HFFc6 (cell line): Measurements from ENCODE around the gene CDC42BPA. TPM values are rescaled to one million over a fixed set of nuclear protein-coding genes. Genes with fewer than 3 reads are reported as not detected.

Experiments
- DNase-seq: peaks from one replicate; pipeline ENCODE4 v3.0.0-alpha.2; 2018
- H3K27ac Mint-ChIP-seq: 2 replicates; pipeline ENCODE4 v1.8.0; 2020; ENCODE audit warnings: mild to moderate bottlenecking, mixed read lengths
- H3K27me3 Mint-ChIP-seq: 2 replicates; pipeline ENCODE4 v1.8.0; 2021; ENCODE audit warnings: mild to moderate bottlenecking, moderate library complexity, mixed read lengths; ENCODE audit not compliant: insufficient read depth
- H3K36me3 Mint-ChIP-seq: 2 replicates; pipeline ENCODE4 v1.8.0; 2021; ENCODE audit warnings: low read depth, mixed read lengths
- H3K4me1 Mint-ChIP-seq: 2 replicates; pipeline ENCODE4 v1.8.0; 2020; ENCODE audit warnings: low read depth, mixed read lengths
- H3K4me3 Mint-ChIP-seq: 2 replicates; pipeline ENCODE4 v1.8.0; 2020; ENCODE audit warnings: mild to moderate bottlenecking, moderate library complexity, mixed read lengths
- H3K9me3 Mint-ChIP-seq: 2 replicates; pipeline ENCODE4 v1.8.0; 2020; ENCODE audit warnings: mild to moderate bottlenecking, mixed read lengths
- total RNA-seq, 6 experiments: library from RNA; stranded (reverse); fragmentation: NEBNext Ultra II Directional; extraction: Animal tissue kit (Norgen Biotek cat#: 25700); gene quantifications; 2 replicates in 1 of 6; 3 replicates in 5 of 6; pipeline ENCODE4 v1.2.3, GENCODE V29; 2021
- TF ChIP-seq, protein P1 (sequence below): fragments of 200-600 bp; sonication (generic); IDR thresholded peaks from 2 replicates; pipeline ENCODE4 v1.5.0; 2021; ENCODE audit warnings: antibody characterized with exemption, mild to moderate bottlenecking

CDC42BPA gene
- total RNA-seq, 6 experiments from 2014 or later: 32.8 to 37.8 (median 35.8) TPM

DNA sequence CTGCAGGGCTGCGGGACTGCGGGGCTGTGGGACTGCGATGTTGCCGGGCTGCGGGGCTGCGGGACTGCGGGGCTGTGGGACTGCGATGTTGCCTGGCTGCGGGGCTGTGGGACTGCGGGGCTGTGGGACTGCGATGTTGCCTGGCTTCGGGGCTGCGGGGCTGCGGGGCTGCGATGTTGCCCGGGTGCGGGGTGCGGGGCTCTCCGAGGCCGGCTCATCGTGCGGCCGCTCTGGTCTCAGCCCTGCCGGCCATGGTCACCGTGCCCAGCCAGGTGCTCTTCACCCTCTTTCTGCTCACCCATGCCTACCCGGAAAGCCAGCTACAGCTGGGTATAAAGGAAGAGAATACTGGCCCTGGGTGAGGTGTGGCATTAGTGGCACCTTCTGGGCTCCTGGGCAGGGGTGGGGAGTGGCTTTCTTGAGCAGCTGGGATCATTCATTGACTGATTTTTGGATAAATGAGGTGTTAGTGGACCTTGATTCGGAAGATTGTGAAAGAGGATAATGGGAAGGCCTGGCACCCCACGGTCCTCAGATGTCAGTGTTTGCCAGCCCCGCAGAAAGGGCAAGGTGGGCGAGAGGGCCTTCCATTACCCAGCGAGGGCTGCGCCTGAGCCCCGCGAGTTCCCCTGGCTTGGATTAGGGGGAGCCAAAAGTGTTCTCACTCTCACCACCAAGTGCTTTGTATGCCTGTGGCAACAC, 341.9 kb downstream of the CDC42BPA start:
- TF ChIP-seq, protein P1, sequence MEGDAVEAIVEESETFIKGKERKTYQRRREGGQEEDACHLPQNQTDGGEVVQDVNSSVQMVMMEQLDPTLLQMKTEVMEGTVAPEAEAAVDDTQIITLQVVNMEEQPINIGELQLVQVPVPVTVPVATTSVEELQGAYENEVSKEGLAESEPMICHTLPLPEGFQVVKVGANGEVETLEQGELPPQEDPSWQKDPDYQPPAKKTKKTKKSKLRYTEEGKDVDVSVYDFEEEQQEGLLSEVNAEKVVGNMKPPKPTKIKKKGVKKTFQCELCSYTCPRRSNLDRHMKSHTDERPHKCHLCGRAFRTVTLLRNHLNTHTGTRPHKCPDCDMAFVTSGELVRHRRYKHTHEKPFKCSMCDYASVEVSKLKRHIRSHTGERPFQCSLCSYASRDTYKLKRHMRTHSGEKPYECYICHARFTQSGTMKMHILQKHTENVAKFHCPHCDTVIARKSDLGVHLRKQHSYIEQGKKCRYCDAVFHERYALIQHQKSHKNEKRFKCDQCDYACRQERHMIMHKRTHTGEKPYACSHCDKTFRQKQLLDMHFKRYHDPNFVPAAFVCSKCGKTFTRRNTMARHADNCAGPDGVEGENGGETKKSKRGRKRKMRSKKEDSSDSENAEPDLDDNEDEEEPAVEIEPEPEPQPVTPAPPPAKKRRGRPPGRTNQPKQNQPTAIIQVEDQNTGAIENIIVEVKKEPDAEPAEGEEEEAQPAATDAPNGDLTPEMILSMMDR: no peak
- peaks cover 8% of the 10 kb centered on the region for H3K36me3 Mint-ChIP-seq
- H3K9me3 Mint-ChIP-seq: peaks cover 7% of the 10 kb centered on the region
- H3K4me1 Mint-ChIP-seq: peaks cover 12% of the 10 kb centered on the region
- no peak overlapping the region for H3K27ac Mint-ChIP-seq
- DNase-seq: no peak
- H3K27me3 Mint-ChIP-seq: peaks cover 2% of the 10 kb centered on the region; the same call in 1 of the 2 replicates
- no peak overlapping the region for H3K4me3 Mint-ChIP-seq

DNA sequence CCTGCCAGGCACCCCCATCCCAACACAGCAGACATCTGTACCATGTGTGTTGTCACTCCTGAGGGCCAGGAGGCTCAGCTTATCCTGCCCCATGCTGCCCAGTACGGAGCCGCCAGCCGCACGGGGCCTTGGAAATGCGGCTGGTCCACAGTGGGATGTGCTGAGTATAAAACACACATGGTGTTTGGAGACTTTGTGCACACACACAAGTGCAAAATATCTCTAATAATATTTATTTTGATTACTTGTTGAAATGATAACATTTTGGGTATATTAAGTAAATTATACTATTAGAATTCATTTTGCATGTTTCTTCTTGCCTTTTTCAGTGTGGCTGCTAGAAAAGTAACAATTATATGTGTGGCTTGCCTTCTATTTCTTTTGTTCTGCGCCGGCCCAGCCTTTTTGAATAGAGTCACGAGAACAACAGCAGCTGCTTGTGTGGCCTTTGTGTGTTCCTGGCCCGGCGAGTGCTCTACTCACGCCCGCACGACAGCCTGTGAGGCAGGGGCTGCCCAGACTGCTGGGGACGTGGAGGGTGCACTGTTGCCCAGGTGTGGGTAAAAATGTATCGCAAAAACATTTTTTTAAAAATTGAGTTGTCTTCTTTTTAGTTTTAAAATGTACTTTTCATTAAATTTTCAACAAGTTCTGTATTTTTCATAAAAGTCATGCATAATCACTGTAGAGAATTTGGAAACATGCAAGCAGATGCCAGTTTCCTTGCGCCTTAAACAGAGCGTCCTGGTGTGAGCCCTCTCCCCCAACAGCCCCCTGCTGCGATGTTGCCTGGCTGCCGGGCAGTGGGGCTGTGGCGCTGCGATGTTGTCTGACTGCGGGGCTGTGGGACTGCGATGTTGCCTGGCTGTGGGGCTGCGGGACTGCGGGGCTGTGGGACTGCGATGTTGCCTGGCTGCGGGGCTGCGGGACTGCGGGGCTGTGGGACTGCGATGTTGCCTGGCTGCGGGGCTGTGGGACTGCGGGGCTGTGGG, 342.7 kb downstream of the CDC42BPA start:
- TF ChIP-seq, protein P1: no peak
- Mint-ChIP-seq H3K27me3 (peaks cover 2% of the 10 kb centered on the region; the same call in 1 of the 2 replicates), H3K9me3 (peaks cover 7% of the 10 kb centered on the region), H3K4me3 (no peak overlapping the region), H3K4me1 (peaks cover 12% of the 10 kb centered on the region), H3K36me3 (peaks cover 8% of the 10 kb centered on the region), H3K27ac (no peak overlapping the region)
- no peak for DNase-seq

DNA sequence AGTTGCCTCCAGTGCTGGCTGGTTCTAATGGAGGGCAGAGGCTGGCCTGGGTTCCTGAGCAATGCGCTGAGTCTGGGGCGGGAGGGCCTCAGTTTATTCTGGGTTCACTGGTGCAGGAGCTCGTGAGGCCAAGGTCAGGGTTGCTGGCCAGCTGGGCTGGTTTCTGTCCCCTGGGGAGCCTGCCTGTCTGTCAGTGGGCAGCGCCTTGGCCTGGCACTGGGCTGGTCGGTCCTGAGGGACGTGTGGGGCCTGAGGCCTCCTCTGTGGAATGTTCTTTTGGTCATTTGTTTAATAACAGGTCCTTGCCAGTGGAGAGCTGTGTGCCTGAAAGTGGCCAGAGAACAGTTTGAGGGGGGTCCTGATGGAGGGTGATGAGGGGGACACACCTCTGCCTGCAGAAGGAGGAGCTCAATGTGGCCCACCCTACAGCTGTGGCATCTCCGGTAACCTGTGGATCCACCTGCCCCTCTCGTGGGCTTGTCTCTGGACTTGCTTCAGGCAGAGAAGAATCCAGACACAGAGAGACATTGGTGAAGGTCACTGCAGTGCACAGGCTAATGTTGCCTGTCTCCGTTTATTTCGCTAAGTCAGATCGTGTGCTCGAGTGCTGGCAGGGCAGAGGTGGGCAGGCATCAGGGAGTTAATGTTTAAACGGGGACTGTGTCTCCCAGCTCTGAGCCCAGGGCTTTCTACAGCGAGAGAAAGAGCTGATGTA, 343.6 kb downstream of the CDC42BPA start:
- H3K36me3 Mint-ChIP-seq: peaks cover 8% of the 10 kb centered on the region
- peaks cover 7% of the 10 kb centered on the region for H3K9me3 Mint-ChIP-seq
- peaks cover 12% of the 10 kb centered on the region for H3K4me1 Mint-ChIP-seq
- DNase-seq: no peak
- peaks cover 3% of the 10 kb centered on the region; the same call in 1 of the 2 replicates for H3K27me3 Mint-ChIP-seq
- H3K4me3 Mint-ChIP-seq: no peak overlapping the region
- TF ChIP-seq, protein P1: no peak
- H3K27ac Mint-ChIP-seq: 0 out of 2 replicates have a peak overlapping the region, but pooled peaks have one; percentile 25

- Mint-ChIP-seq H3K4me1 (peaks cover 12% of the 10 kb centered on the region), H3K9me3 (peaks cover 7% of the 10 kb centered on the region), H3K27me3 (peaks cover 3% of the 10 kb centered on the region; the same call in 1 of the 2 replicates), H3K4me3 (no peak overlapping the region), H3K27ac (peak overlapping the region; percentile 25; the same call in 1 of the 2 replicates), H3K36me3 (peaks cover 8% of the 10 kb centered on the region)
- no peak for DNase-seq
- TF ChIP-seq, protein P1: no peak
Observed at GRCh38 chr1:226973898-226974543, 344.3 kb downstream of the CDC42BPA start.
